Stimulated activated CD8-positive, alpha-beta memory T cell treated with anti-CD3 and anti-CD28 coated beads, Interleukin-2, amount 100 ng/mL, for 48 hours (primary cell): Measurements from ENCODE around the gene RNF208.

Experiments used
- DNase-seq, 2 donors: peaks; one replicate each; pipeline ENCODE4 v3.0.0-alpha.2; 2020; ENCODE audit warnings: low read depth in 2 of 2

Gene RNF208

GRCh38 chr9:137191691-137192447 lies 30.2 kb downstream of the RNF208 start:
- DNase-seq: no peak

- DNase-seq: no peak
These were observed 30.8 kb downstream of the RNF208 start for GRCh38 chr9:137191245-137191644.

- no peak for DNase-seq
These were observed 31.7 kb downstream of the RNF208 start for GRCh38 chr9:137190315-137190856.

- DNase-seq: no peak
These were observed 32.4 kb downstream of the RNF208 start for GRCh38 chr9:137189297-137190295.

- DNase-seq: peak; percentile 91 to 95
These were observed 33.3 kb downstream of the RNF208 start, which contains the start of the genes ANAPC2 and SSNA1 for GRCh38 chr9:137188490-137189296. Gene ANAPC2 (minus strand): TSS chr9:137188560. CDS start chr9:137188532, 28 bp downstream. Gene SSNA1 (plus strand): TSS chr9:137188676. CDS start chr9:137188727, 51 bp downstream.

GRCh38 chr9:137188086-137188489 lies 34.0 kb downstream of the RNF208 start:
- DNase-seq: no peak

GRCh38 chr9:137187386-137187785 lies 34.7 kb downstream of the RNF208 start:
- DNase-seq: no peak

DNA sequence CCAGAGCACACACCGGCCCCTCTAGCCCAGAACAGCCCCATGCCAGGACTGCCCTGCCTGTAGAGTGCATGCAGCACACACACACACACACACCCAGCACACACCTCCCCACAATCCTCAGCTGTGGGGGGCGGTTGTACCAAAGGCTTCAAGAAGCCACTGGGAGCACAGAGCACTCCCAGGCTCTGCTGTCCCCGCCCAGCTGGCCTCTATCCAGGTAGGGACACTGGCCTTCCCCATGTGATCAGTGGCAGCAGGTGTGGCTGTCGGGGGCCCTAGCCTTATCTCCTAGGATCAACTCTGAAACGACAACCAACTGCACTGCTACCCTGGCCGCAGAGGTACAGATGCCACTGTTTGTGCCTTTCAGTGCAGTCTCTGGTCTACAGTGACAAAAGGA lies 35.7 kb downstream of the RNF208 start:
- no peak for DNase-seq

DNA sequence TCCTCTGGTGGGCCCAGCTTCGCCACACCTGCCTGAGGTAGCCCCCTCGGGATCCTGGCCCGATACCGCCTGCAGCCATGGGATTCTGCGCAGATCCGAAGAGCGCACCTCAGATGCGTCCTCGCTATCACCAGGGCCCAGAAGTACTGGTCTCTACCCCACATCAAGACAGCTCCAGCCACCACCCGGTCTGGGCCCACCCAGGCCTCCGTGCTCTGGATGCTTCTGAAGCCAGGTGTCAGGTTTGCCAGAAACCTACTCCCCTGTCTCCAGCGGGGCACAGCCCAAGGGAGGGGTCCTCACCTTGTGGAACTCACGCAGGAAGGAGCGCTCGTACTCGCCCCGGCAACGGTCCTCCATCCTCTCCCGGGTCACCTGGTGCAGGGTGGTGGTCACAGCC lies 36.1 kb downstream of the RNF208 start:
- DNase-seq: no peak

DNA sequence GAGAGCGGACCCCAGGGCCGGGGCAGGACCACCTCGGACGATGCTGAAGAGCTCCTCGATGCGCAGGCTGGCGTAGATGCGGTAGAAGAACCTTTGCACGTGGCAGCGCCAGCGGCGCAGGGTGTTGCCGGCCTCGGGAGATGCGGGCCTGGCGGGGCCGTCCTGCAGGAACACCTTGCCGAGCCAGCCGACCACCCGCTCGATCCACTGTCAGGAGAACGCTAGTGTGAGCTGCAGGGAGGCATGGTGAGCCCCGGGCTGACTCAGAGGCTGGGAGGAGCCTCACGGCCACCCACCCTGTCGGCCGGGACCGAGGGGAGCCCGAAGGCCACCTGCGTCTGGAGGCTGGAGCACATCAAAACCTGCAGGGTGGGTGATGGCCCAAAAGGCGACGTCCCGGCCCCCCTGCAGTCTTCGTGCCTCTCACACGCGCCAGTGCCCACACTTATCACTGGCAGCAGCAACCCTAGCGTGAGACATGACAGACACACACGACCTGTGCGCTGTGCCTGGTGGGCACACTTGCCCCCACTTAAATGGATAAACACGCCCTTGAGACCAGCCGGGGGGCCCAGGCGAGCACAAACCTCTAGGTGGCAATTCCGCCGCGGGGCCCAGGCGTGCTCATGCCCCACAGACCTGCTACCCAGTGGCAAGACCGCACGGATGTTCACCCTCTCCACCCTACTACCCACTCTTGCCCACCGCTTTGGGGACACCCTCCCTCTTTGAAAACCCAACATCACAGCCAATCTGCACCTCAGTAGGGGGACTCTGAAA lies 37.0 kb downstream of the RNF208 start:
- DNase-seq: no peak

- no peak for DNase-seq
These were observed 38.0 kb downstream of the RNF208 start for GRCh38 chr9:137183980-137184595.

- no peak for DNase-seq
These were observed 39.2 kb downstream of the RNF208 start for GRCh38 chr9:137182836-137183235.

DNA sequence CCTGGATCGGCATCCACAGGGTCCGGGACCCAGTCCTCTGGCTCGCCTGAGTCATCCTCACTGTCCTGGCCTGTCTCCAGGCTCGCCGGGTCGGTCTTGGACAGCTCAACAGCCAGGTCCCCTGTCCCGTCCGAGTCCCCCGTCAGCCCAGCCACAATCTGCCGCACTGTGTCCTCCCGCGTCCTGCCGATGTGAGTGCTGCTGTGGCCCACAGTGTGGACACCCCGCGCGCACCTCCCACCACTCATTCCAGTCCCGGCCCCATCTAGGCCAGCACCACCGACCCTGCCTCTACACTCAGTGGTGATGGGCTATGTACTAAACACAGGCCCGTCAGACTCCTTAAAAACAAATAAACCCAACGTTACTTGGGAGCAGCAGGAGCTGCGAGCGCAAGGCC lies 40.4 kb downstream of the RNF208 start:
- no peak for DNase-seq

- no peak for DNase-seq
These were observed 41.5 kb downstream of the RNF208 start for GRCh38 chr9:137180491-137180890.

DNA sequence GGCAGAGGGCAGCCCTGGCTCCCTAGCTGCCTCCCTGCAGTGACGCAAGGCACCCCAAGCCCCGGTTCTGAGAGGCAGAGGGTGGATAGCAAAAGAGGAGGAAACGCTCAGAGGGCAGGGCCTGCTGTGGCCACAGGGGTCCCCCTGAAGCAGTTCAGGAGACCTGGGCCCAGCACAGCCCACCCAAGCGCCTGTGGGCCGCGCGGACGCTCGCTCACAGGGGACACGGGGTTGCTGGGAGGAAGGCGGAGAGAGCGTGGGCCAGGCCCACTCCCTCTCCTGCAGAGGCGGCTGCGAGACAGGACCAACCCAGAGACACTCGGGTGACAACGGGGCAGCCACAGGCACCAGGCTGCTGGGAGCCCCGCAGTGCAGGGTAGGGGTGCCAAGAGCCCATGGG lies 42.3 kb downstream of the RNF208 start:
- no peak for DNase-seq

GRCh38 chr9:137178939-137179630 lies 43.0 kb downstream of the RNF208 start:
- DNase-seq: no peak

DNA sequence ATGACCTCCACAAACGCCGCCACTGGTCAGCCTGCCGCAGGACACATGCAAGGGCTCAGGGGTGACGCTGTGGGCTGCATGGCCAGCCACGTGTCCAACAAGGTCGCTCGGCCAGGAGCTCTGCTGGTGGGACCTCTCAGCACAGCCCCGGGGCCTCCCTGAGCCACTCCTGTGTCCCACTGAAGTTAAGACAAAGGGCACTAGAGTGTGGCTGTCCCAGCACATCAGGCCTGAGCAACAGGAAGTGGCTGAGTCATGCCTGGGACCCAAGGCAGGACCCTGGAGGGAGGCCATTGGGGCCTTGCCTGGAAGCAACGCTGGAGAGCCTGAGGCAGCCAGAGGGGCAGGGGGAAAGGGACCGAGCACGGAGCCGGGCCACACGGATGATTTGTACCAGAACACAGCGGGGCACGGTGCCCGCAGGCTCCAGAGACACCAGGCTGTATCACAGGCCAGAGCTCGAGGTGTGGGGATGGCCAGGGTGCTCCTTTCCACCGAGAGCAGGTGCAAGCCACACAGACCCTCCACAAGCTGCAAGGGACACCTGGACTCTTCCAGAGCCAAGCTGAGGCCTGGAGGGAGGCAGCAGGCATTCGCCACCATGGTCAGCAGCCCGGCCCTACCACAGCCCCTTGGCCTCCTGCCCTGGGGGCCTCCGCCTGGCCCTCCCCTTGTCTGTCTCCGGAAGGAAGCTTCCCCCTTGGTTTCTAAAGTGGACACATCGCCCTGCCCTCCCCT lies 43.7 kb downstream of the RNF208 start:
- no peak for DNase-seq

DNA sequence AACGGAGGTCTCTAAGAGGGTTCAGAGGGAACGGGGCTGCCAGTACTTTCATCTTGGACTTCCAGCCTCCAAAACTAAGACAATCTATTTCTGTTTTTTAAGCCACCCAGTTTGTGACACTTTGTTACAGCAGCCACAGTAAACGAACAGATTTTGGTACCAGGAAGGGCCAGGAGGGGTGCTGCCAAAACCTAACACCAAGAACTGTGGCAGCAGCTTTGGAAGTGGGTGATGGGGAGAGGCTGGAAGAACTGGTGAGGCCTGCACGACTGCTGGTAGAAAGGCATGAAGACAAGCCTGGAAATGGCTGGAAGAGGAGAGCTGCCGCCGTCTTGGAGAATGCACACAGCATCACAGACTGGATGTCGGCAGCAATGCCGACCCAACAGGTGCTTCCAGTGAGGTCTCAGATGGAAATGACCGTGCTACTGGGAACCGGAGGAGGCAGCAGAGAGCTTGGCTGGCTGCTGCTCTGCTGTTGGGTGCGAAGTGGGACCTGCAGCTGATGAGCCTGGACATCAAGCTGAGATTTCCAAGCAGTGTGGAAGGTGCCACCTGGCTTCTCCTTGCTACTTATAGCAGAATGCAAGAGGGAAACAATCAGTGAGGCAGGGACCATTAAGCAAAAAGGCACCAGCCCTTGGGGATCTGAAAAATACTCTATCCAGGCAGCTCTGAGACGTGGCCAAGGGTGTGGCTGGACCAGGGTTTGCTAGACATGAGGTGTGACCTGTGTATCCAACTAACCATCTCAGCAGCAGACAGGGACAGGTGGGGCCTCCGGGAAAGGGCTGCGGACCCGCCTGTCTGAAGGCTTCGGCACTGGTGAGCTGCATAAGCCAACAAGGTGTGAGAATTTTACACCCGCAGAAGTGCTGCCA lies 45.5 kb downstream of the RNF208 start:
- no peak for DNase-seq
